Urothelium cell line (cell line): ENCODE measurements around the gene GALNTL6.
"Not testable (repeated sequence)": the region's sequence is repeated elsewhere in the genome, so short reads cannot be mapped to it uniquely, and the experiment has no call there.

ENCODE experiments used
- DNase-seq: peaks from one replicate; pipeline ENCODE4 v3.0.0; 2011; ENCODE audit warnings: low spot score, mixed read lengths
- FAIRE-seq: peaks from 2 replicates; lab custom pipeline; 2011; peaks lifted over from hg19 to GRCh38; lab: Jason Lieb, UNC

The GALNTL6 gene

DNA sequence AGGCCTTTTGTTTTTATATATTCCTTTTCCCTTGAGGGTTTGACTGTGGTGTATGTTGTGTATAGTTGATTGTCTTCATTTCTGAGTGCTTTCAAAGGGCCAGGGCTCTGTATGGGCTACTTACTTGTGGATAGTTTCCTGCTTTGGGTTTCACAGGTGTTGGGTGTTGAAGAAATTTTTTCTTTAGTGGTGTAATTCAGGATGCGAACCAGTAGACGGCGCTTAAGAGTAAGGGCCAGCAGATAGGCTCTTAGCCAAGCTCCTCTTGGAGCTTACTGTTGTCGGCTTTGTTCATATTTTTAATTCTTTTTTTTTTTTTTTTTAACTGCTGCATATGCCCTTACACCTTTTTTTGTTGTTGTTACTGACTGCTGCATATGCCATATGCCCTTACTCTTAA lies 1079.1 kb downstream of the GALNTL6 start:
- FAIRE-seq (no peak), DNase-seq (no peak)

DNA sequence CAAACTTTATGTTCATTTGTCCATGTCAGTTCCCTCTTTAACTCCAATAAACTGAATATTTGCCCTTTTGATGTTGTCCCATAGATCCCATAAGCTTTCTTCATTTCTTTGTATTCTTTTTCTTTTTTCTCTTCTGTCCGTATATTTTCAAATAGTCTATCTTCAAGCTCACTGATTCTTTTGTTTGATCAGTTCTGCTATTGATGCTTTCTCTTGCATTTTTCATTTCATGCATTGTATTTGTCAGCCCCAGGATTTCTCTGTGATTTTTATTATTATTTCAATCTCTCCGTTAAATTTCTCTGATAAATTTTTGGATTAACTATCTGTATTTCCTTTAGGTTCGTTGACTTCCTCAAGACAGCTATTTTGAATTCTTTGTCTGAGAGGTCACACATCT lies 1082.5 kb downstream of the GALNTL6 start:
- no peak for FAIRE-seq
- DNase-seq: no peak

DNA sequence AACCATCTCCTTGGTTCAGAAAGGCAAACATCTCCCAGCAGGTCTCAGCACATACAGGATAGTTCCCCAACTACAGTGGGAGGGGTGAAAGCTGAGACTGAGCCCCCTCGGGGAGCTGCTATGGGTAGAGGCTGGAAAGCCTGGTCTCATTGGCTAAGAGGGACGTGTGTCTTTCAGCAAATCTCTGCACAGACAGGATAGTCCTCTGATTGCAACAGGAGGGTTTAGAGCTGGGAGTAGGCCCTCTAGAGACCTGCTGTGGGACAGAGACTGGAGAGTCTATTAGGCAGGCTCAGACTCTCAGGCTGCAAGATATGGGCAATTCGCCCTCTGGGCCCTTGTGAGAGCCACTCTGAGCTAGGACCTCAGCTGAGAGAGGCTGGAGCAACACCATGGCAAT lies 1083.8 kb downstream of the GALNTL6 start:
- FAIRE-seq (no peak), DNase-seq (no peak)

DNA sequence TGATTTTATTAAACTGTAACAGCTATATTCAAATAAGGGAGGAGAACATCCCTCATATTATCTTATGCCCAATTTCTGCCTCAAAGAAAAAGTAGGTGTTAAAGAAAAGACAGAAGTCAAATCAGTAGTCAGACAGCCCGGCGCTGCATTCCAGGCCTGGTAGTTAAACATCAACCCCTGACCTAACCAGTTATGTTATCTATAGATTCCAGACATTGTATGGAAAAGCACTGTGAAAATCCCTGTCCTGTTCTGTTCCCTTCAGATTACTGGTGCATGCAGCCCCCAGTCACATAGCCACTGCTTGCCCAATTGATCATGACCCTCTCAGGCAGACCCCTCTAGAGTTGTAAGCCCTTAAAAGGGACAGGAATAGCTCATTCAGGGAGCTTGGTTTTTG lies 1085.5 kb downstream of the GALNTL6 start:
- no peak for DNase-seq
- FAIRE-seq: no peak

DNA sequence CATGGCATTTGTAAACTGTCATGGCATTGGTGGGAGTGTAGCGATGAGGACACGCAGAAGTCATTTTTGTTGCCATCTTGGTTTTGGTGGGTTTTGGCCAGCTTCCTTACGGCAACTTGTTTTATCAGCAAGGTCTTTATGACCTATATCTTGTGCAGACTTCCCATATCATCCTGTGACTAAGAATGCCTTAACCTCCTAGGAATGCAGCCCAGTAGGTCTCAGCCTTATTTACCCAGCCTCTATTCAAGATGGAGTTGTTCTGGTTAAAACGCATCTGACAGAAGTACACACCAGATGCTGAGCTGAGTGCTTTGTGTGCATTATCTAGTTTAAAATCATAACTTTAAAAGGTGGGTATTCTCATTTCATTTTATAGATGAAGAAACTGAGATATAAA lies 1086.7 kb downstream of the GALNTL6 start:
- no peak for DNase-seq
- no peak for FAIRE-seq

DNA sequence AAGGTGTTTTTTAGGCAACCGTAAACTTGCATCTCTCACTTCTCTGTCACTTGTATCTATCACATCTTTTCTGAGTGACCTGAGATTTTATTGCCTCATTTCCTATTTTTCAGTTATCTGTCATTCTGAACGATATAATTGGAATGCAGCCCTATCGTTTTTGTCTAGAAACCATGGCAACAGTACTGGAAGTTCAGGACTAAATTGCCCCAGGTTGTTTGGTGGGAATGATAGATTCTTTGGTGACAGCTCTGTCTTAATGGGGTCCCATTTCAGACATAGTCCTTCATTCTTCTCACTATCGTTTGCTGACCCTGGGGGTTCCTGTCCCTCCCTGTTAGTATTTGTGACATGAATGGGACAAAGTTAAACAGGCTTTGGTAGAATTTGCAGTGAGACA lies 1087.7 kb downstream of the GALNTL6 start:
- DNase-seq: no peak
- FAIRE-seq: no peak

DNA sequence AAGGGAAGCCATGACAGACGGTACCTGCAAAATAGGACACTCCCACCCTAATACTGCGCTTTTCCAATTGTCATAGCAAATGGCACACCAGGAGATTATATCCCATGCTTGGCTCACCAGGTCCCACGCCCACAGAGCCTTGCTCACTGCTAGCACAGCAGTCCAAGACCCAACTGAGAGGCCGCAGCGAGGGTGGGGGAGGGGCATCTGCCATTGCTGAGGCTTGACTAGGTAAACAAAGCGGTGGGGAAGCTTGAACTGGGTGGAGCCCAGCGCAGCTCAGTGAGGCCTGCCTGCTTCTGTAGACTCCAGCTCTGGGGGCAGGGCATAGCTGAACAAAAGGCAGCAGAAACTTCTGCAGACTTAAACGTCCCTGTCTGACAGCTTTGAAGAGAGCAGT lies 1099.3 kb downstream of the GALNTL6 start:
- not testable (repeated sequence) for DNase-seq, FAIRE-seq

DNA sequence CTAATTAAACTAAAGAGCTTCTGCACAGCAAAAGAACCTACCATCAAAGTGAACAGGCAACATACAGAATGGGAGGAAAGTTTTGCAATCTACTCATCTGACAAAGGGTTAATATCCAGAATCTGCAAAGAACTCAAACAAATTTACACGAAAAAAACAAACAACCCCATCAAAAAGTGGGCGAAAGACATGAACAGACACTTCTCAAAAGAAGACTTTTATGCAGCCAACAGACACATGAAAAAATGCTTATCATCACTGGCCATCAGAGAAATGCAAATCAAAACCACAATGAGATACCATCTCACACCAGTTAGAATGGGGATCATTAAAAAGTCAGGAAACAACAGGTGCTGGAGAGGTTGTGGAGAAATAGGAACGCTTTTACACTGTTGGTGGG lies 1104.2 kb downstream of the GALNTL6 start:
- not testable (repeated sequence) for DNase-seq, FAIRE-seq

DNA sequence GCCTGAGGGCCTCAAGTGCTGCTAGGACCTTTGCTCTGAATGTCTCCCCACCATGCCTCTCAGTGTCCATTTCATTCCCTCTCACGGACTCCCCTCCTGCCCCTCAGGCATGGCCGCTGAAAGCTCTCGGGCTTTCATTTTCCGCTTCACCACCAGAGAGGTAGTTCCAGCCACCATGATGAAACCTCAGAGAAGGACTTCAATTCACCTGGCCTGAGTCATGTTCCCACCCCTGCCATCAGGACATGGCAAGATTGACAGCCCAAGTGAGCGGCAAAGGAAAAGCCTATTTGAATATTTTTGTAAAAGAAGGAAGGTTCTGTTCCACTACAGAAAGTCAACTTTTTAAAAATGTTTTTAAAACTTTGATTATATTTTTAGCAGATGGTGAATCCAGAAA lies 1106.1 kb downstream of the GALNTL6 start:
- no peak for DNase-seq

DNA sequence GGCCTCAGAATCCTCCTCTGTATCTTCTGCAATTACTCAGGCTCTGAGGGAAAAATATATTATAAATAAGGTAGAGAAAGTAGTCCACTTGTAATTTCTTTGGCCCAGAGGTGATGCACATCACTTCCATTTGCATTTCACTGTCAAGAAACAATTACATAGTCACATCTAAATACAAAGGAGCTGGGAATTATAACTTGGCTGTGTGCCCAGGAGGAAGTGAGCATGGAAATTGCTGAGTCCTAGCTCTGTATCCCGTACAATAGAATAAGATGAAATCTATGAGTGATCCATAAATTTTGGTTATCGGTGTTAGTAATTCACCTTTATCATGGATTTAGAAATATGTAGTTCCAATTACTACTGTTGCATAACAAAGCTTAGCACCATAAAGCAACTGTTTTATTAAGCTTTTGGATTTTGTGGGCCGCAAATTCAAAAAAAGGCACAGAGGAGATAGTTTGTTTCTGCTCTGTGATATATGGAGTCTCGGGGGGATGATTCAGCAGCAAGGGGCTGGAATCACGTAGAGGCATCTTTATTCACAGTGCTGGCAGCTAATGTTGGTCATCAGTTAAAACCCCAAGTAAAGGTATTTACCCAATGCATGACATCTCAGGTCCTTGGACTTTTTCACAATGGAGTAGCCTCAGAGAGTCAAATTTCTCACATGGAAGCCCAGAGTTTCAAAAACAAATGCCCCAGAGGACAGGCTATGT lies 1114.1 kb downstream of the GALNTL6 start:
- no peak for FAIRE-seq
- no peak for DNase-seq

More for the DNA sequence above, 1106.1 kb downstream of the GALNTL6 start:
- no peak for FAIRE-seq

DNA sequence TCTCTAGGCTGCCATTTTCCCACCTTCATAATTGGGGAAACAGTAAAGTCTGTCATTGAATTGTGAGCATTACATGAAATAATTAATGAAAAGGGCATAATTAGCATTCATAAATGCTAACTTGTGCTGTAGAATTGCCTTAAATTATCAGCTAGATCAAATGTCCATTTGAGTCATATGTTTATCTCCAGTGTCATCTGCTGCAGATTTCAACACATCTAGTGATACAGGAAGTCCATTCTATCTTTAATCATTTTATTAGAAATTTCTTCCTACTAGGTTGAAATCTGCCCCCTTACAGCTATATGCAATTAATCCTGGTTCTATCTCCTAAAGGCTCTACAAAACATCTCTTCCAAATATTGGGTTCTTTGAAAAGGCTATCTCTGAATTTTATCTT lies 1115.1 kb downstream of the GALNTL6 start:
- FAIRE-seq (no peak), DNase-seq (no peak)

DNA sequence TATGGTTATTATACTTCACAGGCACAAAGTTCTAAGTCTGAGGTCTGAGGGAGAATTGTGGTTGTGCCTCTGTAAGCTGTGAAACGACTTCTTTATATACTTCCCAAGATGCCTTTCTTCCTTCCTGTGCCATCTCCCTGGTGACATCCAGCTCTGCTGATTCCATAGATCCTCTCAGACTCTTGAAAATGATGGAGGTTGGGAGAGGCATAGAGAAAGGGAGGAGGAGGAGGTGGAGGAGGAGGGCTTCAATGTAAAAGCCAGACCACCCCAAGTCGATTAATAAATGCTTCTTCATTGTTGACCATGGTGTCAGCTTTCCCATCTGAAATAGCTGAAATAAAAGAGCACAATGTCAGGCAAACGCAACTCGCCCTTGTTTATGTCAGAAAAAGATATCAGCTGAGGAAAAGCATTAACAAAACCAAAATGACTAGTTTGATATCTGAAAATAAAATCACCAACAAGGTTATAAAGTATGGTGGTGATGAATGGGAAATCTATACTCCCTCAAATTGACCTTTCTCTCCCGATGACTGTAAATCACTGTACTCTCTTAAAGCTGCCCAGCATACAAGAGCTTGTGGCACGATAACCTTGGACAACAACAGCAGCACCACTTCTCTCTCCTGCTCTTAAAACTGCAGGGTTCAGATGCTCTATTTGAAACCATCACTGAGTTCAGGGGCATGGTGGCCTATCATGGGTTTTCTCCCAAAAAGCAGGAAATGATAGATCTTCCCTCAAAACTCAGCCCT lies 1125.0 kb downstream of the GALNTL6 start:
- DNase-seq: no peak
- no peak for FAIRE-seq

DNA sequence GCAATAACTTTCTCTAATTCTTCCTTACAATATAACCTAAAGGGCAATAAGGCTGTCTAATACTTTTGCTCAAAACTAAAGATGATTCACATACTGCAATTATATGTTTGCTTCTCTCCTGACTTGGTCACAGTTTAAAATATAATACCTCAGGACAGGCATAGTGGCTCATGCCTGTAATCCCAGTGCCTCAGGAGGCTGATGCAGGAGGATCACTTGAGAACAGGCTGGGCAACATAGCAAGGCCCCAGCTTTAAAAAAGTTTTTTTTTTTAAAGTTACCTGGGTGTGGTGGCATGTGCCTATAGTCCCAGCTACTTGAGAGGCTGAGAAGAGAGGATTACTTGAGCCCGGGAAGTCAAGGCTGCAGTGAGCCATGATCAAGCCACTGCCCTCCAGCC lies 1125.7 kb downstream of the GALNTL6 start:
- FAIRE-seq (no peak), DNase-seq (no peak)

DNA sequence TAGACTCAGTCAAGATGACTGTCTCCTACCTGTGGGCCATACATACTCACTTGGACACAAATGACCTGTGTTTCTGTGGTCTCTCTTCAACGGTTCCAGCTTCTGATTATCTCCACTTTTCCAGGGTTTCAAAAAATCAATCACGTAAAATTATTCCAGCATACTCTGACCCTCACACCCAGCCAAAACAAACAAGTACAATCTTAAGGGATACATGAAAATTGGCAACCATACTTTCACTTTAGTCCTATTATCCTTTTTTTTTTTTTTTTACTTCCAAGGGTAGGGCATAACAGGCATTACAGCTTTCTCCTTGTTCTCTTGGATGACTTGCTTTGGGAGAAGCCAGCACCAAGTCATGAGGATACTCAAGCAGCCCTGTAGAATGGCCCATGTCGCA lies 1129.6 kb downstream of the GALNTL6 start:
- DNase-seq (no peak), FAIRE-seq (no peak)

DNA sequence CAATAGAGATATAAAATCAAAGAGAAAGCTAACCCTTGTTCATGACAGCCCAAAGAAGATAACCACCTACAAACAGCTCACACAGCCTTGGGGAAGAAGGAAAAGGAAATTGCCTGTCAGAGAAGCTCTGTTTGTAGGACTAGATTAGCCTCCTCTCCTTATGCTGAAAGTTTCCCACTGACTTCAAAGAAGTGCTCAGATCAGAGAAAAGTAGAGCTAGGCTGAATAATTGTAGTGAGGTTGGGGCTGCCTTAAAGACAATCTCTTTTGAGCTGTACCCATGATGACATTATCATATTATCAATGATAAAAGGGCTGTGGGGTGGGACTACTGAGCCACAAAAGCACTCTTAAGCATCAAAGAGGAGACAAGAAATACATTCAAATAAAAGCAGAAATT lies 1132.4 kb downstream of the GALNTL6 start:
- DNase-seq: no peak
- no peak for FAIRE-seq

DNA sequence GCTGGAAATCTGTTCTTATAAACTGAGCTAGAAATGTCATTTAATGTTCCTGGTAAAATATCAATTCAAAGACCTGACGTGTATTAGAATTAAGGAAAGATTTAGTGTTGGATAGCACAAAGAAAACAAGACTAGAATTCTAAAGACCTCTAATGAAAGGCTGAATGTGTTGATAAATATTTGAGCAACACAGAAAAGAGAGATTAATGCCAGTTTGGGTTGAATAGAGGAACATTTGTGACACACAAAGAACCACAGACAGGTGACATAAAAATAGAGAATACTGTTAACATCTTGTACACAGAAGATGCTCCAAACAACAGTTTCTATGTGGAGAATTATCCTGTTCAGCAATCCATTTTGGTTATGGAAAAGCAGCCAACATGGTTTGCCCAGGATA lies 1133.3 kb downstream of the GALNTL6 start:
- FAIRE-seq (no peak), DNase-seq (no peak)

DNA sequence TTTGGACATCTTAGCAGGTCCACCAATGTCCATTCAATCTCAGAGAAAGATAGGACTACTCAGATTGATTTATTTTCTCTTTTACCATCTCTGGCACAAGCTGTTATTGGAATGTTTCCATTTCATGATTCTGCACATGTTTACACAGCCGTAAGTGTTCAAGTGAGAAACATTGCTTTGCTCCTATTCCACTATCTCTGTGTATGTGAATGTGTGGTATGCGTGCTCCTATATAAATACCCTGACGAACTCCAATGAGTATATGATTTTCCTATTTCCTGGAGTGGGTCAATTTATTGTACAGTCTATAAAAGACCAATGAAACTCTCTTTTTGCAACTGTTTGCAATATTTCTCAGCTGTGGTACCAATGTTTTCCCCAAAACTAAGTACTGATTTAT lies 1134.4 kb downstream of the GALNTL6 start:
- FAIRE-seq (no peak), DNase-seq (no peak)

DNA sequence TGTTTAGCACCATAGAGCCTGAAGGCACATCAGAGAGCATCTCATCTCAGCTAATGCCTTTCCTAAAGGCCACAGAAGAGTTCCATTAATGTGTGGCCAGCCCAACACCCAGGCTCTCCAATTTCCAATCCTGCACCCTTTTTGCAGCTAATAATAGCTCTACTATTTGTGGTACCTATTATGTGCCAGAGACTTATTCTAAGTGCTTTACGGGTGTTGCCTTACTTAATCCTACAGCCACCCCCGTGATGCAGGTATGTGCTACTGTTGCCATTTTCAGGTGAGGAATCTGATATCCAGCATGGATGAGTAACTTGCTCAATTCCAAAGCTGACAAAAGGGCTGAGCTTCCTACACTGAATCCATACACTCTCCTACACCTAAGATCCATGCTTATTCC lies 1137.8 kb downstream of the GALNTL6 start:
- DNase-seq (no peak), FAIRE-seq (no peak)

DNA sequence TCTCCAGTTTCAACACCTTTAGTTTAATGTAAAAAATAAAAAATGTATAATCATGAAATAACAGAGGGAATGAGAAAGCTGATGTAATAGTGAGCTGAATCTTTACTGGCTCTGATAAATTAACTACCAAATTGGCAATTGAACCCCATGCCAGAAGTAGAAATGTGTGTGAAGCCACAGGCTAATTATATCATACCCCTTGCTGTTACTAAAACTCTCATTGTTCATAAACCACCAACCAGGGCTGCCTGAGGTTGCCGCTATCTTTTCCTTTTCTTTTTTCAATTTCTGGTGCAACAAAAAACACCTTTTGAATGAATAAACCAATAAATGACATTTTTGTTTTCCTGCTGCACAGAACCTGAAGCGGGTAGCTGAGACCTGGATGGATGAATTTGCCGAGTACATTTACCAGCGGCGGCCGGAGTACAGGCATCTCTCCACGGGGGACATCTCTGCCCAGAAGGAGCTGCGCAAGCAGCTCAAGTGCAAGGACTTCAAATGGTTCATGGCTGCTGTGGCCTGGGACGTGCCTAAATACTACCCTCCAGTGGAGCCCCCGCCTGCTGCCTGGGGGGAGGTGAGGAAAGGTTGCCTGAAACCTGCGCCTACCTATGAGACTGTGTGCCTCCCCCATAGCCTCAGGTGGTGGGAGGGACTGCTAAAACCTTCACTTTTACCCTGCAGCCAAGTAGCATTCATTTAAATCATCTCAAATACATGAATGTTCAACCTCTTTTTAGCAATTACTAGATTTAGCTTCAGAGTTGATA lies 1138.7 kb downstream of the GALNTL6 start:
- DNase-seq (no peak), FAIRE-seq (no peak)

DNA sequence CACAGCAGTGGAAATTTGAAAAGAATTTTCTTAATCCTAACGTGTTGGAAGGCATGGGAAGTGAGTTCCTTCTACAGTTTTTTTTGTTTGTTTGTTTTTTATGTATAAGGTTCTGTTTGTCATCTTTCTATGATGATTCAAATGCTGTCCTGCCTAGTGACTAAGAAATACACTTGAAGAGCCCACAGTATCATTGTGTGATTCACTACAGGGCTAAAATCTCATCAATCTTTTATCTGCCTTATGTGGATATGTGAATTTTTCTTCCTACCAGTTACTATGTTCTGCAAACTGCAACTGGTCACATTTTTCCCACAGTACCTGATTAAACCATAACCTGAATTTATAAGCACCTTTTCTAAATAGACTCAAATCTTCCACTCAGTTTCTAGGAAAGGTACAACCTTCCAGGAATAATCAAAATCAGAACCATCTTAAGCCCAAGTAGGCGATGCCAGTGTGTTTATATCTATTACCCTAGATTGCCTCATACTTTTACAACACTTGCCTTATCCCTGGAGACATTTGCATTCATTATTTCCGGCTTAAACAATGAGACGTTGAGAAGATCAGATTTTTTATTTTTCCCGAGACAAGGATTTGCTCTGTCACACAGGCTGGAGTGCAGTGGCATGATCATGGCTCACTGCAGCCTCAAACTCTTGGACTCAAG lies 1140.8 kb downstream of the GALNTL6 start:
- no peak for FAIRE-seq

DNA sequence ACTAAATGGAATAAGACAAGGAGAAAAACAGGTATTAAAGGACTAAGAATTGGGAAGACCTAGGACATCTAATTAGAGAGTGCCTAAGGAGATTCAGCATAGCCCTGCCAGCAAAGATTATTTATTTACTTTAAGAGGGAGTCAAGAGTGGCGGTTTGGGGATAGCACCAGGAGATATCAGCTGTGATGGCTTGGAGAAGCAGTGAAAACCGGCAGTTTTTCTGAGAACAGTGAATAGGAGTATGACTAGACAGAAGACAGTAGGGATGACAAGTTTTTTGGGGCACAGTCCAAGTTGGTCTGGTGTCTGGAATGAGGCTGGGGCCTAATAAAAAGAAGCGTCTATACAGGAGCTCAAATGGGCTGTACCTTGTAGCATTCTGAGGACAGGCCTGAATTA lies 1143.1 kb downstream of the GALNTL6 start:
- not testable (repeated sequence) for DNase-seq, FAIRE-seq

More for the DNA sequence above, 1140.8 kb downstream of the GALNTL6 start:
- DNase-seq: no peak
